GM10248 (cell line): ENCODE results near the gene MEF2B.
A peak's percentile ranks its signal among the peaks of the same experiment; 100 is the strongest.
"Not testable (repeated sequence)": the region's sequence is repeated elsewhere in the genome, so short reads cannot be mapped to it uniquely, and the experiment has no call there.

Experiments used
- CTCF ChIA-PET: fragments of 300-600 bp; sonication (Branson Sonifier 250); formaldehyde crosslinking; extraction: SDS; loops from one replicate; lab custom pipeline; 2021; ENCODE audit warnings: antibody characterized with exemption; lab: Yijun Ruan, JAX
- POLR2A ChIA-PET: fragments of 350-650 bp; sonication (Branson Sonifier 250); formaldehyde crosslinking; extraction: SDS; loops from one replicate; lab custom pipeline; 2020; ENCODE audit warnings: antibody characterized with exemption; lab: Yijun Ruan, JAX
- DNase-seq: peaks from one replicate; pipeline ENCODE4 v3.0.0; 2012; ENCODE audit errors: extremely low spot score
- TF ChIP-seq, protein P1 (sequence below): IDR thresholded peaks from 2 replicates; pipeline ENCODE4 v1.5.1; 2012; ENCODE audit warnings: mild to moderate bottlenecking, low read depth; ENCODE audit errors: extremely low read depth, missing control alignments, control extremely low read depth

The MEF2B gene

DNA sequence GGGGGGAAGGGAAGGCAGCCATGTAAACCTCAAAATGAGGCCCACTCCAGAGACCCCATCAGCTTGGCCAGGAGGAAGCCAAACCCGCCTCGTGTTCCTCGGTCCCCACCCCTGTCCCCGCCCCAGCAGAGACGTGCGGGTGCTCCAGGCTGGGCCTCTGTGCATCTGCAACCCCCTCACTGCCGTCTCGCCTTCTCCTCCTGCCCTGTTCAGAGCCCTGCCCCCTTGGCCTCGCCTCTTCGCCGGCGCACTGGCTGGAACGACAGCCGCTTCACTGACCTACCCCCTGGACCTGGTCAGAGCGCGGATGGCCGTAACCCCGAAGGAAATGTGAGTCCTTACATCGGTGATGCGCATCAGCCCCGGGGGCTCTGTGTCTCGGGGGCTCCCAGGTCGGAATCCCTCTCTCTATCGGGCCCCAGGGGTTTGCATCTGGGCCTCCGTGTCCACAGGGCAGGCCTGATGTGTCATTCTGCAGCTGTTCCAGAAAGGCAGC is 64.0 kb downstream of the MEF2B start:
- ChIA-PET CTCF (interaction anchor here (1.5 kb wide), 1 partner anchor 10 kb away, joined by 3 read pairs; no protein-coding TSS in a partner anchor), POLR2A (no interaction called here)
- no peak for DNase-seq
- TF ChIP-seq, protein P1, sequence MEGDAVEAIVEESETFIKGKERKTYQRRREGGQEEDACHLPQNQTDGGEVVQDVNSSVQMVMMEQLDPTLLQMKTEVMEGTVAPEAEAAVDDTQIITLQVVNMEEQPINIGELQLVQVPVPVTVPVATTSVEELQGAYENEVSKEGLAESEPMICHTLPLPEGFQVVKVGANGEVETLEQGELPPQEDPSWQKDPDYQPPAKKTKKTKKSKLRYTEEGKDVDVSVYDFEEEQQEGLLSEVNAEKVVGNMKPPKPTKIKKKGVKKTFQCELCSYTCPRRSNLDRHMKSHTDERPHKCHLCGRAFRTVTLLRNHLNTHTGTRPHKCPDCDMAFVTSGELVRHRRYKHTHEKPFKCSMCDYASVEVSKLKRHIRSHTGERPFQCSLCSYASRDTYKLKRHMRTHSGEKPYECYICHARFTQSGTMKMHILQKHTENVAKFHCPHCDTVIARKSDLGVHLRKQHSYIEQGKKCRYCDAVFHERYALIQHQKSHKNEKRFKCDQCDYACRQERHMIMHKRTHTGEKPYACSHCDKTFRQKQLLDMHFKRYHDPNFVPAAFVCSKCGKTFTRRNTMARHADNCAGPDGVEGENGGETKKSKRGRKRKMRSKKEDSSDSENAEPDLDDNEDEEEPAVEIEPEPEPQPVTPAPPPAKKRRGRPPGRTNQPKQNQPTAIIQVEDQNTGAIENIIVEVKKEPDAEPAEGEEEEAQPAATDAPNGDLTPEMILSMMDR, result no peak

DNA sequence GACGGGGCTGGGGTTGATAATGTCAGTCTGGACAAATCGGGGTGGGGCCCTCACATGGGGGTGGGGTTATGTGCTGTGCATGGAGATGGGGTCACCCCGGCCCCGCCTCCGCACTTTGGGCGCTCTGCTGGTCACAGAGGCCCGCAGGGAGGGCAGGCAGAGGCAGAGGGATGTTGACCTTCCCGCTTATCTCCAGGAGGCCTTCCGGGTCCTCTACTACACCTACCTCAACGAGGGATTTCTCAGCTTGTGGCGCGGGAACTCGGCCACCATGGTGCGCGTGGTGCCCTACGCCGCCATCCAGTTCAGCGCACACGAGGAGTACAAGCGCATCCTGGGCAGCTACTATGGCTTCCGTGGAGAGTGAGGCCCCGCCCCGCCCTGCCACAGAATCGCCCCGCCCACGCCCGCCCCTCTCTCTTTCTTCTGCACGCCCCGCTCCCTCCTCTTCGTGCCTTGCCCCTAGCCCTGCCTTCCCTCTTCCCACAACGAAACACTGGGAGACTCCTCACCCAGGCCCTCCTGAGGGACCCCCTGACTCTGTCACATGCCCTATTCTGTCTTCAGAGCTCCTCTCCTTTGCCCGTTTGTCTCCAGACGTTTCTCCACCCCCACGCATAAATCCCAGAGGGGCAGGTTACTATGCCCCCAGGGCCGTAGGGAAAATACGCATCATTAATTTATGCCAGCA is 64.6 kb downstream of the MEF2B start:
- CTCF ChIA-PET, result interaction anchor here (1.5 kb wide), 1 partner anchor 10 kb away, joined by 3 read pairs; no protein-coding TSS in a partner anchor

DNA sequence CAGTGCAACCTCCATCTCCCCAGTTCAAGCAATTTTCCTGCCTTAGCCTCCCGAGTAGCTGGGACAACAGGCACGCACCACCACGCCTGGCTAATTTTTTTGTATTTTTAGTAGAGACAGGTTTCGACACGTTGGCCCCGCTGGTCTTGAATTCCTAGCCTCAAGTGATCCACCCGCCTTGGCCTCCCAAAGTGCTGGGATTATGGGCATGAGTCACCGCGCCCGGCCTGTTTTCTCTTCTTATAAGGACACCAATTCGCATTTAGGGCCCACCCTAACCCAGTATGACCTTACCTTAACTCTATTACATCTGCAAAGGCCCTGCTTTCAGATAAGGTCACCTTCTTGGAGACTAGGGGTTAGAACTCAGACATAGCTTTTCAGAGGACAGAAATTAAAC is 66.9 kb downstream of the MEF2B start:
- TF ChIP-seq, protein P1, result no peak
- no peak for DNase-seq
- POLR2A ChIA-PET, result no interaction called here
- CTCF ChIA-PET, result no interaction called here

More for the DNA sequence above, 64.6 kb downstream of the MEF2B start:
- DNase-seq, result peak; percentile 78
- TF ChIP-seq, protein P1, result no peak
- POLR2A ChIA-PET, result no interaction called here

DNA sequence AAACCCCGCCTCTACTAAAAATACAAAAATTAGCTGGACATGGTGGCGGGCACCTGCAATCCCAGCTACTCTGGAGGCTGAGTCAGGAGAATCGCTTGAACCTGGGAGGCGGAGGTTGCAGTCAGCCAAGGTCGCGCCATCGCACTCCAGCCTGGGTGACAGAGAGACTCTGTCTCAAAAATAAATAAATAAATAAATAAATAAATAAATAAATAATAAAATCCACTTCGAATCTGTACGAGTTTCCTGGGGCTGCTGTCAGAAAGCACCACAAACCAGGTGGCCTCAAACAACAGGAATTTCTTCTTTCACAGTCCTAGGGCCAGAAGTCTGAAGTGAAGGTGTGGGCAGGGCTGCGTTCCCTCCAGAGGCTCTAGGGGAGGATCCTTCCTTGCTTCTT is 67.5 kb downstream of the MEF2B start:
- CTCF ChIA-PET, DNase-seq: not testable (repeated sequence)

DNA sequence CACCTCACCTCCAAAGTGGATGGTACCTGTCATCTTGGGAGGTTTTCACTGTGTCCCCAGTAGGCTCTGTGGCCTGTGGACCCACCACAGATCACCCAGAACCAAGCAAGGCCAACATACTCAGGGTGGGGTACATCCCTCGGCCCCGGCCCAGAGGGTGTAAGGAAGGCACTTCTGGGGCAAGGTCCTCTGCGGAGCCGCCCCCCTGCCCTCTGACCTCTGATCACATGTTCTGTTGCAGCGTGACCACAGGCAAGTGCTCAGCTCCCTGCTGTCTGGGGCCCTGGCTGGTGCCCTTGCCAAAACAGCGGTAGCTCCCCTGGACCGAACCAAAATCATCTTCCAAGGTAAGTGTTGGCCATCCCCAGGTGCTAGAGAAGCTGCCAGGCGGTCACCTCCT is 68.5 kb downstream of the MEF2B start:
- TF ChIP-seq, protein P1, result no peak
- ChIA-PET CTCF (no interaction called here), POLR2A (no interaction called here)
- no peak for DNase-seq

More for the DNA sequence above, 67.5 kb downstream of the MEF2B start:
- POLR2A ChIA-PET, result not testable (repeated sequence)

DNA sequence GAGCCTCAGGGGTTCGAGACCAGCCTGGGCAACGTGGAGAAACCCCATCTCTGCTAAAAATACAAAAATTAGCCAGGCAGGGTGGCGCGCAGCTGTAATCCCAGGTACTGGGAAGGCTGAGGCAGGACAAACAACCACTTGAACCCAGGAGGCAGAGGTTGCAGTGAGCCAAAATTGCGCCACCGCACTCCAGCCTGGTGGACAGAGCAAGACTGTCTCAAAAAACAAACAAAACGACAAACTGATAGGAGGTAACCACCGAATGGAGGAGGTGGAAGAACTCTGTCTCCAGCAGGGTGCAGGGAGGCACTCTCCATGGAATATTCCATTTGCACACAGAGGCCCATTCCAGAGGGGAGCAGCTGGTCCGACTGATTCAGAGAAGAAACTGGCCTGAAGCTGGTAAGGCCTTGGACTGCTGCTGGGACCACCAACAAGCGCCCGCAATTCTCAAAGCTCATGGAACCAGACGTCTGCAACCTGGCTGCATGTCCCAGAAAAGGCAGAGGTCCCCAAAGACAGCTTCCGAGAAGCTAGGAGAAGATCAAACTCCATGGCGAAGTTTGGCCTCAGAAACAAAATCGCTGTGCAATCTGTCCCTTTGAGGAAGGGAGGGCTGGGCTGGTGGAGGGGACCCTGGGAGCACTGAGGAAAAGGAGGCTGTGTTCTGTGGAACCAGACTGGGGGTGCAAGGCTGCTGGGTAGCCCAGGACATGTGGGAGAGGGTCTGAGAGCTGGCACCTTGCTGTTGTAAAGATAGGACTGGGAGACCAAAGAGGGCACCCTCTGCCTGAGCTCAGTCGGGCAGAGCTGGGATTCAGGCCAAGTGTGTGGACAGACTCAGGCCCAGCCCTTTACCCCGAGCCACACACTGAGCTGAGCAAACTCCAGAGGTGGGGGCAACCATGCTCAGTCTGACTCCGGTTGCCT is 71.1 kb downstream of the MEF2B start:
- TF ChIP-seq, protein P1, result no peak
- CTCF ChIA-PET, result interaction anchor here (1.2 to 2.5 kb wide), 3 partner anchors 8 to 18 kb away, joined by 3 to 9 read pairs (median 4); no protein-coding TSS in a partner anchor
- POLR2A ChIA-PET, result no interaction called here
- no peak for DNase-seq
